ENCODE measurements around the gene RDH5.

RDH5 gene

DNA sequence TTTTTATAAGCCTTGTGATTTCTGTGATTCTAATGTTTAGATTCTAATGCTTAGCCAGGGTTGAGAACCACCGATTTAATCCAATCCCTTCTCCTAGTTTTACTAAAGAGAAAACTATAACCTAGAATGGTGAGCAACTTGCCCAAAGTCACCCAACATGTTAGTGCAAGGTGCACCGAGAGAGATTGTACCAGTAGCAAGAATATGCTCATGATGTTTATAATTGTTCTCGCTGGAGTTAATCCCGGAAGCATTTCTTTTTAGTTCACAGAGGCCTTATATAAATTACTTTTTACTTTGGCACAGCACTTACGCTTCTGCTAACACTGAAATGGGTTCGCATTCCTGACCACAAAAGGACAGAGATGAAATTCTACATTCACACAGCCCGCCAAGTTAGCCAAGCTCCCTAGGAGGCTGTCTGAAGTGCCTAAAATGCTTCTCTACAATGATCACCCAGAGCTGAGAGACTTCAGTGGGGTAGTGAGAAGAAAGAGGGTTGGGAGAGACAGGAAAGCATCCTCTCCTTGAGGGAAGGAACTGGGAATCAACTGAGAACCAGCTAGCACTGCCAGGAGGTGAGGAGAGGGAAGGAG is 4.9 kb upstream of the RDH5 start:
- no peak for DNase-seq

DNA sequence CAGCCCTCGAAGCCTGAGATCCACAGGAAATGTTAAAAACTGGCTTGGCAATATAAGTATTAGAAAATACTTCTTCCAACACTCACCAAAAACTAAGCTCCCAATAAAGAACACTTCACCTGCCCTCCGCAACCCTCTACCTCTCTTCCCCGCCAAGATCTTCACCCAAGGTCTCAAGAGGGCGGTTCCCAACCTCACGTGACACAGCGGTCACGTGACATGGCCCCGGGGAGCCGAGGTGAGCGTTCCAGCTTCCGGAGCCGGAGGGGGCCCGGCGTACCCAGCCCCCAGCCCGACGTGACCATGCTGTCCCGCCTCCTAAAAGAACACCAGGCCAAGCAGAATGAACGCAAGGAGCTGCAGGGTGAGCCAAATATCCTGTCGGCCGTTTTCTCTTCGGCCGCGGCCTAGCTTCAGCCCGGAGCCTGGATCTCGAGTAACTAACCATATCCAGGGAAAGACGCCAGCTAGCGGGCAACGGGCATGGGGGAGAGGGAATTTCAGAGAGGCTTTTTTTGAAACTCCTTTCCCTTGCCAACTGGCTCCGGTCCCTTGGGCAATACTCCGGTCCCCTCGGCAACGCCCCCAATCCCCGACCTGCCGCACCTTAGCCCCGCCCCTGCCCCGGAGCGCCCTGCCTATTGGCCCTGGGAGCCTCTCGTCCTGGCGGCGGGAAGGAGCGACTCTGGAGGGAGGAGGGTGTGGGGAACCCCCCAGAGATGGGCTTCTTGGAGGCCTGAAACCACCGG is 4.2 kb upstream of the RDH5 start, which contains the start of gene BLOC1S1:
BLOC1S1 (plus strand) TSS at position 214 of the 749 bp plus-strand sequence; CDS start at position 220, 6 bp downstream.
- DNase-seq = peak; percentile 96

DNA sequence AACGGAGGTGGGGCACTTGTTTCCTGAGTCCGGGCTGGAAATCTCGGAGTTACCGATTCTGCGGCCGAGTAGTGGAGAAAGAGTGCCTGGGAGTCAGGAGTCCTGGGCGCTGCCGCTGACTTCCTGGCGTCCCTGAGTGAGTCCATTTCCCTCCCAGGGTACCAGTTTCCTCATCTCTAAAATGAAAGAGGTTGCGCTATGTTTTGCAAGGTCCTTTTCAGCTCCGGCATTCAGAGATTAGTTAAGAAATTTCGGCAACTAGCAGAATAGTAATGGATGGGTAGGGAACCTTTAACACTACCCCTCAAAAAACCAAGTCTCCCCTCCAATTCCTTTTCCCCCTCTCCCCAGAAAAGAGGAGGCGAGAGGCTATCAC is 3.6 kb upstream of the RDH5 start:
- no peak for DNase-seq

DNA sequence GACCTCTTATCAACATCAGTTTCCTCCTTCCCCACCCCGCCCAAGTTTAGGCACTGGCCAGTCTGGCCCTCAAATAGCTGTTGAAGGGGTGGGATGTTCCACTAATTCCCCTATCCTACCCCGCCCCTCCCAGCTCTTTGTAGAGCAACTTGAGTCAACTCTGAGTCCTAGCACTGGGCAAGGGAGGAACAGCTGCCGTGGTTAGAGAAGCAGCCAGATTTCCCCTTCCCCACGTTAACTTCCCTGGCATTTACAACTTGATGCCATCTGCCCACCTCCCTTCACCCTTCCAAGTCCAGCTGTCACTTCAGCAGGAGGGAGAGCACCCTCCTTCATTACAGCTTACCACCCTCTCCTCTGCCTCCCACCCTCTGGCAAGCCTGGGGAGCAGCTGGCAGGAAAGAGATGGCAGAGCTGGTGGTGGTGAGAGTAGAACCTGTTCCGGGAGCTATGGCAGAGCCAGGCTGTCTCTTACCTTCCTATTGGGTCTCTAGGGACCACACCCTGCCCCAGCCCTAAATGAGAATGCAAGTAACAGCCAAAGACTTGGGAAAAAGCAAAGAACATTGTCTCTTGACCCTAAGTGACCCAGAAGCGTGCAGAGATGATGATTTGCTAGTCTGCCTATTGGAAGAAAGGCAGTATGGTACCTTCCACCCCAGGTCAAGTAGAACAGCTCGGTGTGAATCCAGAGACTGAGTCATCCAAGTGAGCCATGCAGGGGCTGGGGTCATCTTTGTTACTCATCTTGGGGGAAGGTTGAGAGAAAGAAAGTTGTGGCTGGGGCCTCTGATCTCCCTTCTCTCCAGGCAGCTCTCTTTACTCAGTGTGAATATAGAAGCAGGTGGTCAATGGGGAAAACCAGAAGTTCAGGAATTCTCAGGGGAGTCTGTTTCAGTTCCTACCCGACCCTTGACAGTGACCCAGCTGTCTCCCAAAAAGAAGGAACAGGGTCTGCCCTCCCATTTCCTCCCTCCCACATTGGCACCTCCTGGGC is 2.9 kb upstream of the RDH5 start:
- DNase-seq = peak; percentile 51 to 61

DNA sequence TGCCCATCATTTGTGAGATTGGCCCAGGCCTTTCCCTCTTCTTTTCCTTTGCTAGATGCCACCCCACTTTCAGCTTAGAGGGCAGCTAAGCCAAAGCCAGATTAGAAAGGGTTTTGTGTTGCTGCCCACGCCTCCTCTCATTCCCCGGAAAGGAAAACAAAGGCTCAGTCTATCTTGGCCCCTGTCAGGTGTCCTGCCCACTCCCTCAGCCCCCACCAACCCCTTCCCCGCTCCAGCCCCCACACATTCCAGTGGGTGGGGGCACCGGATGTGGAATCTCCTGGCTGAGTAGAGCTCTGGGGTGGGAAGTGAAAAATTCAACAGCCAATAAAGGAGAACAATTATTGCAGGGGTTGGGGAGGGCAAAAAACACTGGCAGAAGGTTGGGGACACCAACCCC is 2.2 kb upstream of the RDH5 start:
- DNase-seq = no peak

DNA sequence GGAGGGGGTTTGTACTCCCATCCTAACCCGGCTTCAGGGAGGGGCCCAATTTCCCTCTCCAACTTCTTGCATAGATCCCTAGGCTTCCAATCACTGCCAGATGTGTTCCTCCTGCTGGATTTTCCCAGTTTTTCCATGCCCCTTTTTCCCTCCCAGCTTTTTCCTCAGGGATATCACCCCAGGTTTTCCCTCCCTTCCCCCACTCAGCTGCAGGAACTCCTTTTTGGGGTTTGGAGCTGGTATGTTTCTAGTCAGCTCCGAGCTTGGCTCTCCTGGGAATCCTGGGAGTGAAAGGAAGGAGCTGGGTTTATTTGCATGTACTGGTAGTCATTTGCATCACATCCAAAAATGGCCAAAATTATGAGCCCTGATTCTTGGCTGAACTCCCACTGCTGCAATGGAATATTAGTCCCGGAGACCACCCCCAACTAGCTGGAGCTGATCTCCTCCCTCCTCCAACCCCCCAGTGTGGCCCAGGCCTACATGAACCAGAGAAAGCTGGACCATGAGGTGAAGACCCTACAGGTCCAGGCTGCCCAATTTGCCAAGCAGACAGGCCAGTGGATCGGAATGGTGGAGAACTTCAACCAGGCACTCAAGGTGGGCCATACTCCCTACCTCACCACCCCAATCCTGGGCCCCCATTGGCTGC is 1.4 kb upstream of the RDH5 start:
- DNase-seq = no peak

DNA sequence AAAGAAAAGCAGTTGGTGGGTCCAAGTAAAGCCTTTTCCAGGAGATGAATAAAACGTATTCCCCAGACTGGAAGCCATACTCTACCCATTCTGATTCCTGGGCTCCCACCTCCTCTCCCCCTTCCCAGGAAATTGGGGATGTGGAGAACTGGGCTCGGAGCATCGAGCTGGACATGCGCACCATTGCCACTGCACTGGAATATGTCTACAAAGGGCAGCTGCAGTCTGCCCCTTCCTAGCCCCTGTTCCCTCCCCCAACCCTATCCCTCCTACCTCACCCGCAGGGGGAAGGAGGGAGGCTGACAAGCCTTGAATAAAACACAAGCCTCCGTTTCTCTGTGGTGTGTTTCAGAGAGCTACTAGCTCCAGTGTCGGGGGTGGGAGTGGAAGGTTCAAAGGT is 822 bp upstream of the RDH5 start:
- DNase-seq = no peak

DNA sequence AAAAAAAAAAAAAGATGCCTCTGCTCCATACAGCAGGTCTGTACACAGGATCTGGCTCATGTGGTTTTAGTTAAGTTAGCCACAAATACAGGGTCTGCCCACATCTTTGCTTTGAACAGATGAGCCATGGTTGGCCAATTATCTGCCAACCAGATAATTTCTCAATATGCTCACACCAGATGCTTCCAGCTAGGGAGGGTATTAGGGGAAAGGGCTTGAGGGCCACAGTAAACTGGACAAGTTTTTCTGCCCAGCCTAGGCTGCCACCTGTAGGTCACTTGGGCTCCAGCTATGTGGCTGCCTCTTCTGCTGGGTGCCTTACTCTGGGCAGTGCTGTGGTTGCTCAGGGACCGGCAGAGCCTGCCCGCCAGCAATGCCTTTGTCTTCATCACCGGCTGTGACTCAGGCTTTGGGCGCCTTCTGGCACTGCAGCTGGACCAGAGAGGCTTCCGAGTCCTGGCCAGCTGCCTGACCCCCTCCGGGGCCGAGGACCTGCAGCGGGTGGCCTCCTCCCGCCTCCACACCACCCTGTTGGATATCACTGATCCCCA is 776 bp downstream of the RDH5 start:
- no peak for DNase-seq

DNA sequence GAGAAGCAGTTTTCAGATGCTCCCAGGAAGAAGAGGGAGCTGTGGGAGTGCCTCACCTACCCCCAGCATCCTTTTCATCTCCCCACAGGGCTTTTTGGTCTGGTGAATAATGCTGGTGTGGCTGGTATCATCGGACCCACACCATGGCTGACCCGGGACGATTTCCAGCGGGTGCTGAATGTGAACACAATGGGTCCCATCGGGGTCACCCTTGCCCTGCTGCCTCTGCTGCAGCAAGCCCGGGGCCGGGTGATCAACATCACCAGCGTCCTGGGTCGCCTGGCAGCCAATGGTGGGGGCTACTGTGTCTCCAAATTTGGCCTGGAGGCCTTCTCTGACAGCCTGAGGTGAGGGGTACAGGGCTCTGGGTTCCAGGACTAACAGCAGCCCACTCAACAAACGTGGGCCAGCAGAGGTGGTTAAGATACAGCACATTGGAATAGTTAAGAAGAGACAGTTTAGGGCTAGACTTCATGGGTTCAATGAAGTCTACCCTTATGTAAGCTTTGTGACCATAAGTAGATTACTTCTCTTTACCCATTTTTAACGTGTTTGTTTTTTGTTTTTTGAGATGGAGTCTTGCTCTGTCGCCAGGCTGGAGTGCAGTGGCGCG is 1.5 kb downstream of the RDH5 start:
- no peak for DNase-seq

DNA sequence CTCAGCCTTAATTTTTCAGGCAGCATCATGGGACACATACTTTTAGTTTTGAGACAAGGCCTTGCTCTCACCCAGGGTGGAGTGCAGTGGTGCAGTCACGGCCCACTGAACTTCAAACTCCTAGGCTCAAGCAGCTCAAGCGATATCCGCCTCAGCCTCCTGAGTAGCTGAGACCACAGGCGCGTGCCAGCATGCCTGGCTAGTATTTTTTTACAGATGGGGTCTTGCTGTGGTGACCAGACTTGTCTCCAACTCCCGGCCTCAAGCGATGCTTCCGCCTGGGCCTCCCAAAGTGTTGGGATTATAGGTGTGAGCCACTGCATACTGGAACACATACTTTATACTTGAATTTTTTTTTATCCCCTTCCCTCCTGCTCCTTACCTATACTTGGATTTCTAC is 2.8 kb downstream of the RDH5 start:
- no peak for DNase-seq

DNA sequence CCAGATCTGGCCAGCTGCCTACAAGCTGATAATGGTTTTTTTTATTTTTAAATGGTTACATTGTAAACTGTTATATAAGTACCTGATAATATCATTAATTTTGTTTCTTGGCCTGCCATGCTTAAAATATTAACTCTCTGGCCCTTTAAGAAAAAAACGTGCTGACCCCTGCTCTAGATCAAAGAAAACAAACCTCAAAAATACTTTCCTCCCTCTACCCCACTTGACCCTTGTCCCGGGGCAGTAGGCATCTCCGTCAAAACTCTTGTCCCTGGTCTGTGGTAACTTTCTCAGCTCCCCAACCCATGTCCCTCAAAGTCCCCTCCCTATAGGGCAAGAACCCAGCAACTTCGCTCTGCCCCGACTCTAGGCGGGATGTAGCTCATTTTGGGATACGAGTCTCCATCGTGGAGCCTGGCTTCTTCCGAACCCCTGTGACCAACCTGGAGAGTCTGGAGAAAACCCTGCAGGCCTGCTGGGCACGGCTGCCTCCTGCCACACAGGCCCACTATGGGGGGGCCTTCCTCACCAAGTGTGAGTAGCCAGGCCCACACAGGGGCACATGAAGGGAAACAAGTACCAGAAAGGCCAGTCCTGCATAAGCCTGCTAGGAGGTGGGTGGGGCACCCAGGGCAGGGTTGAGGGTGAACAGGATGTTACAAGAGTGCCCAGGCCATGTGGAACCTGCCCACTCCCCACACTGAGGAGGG is 3.5 kb downstream of the RDH5 start:
- DNase-seq = no peak

DNA sequence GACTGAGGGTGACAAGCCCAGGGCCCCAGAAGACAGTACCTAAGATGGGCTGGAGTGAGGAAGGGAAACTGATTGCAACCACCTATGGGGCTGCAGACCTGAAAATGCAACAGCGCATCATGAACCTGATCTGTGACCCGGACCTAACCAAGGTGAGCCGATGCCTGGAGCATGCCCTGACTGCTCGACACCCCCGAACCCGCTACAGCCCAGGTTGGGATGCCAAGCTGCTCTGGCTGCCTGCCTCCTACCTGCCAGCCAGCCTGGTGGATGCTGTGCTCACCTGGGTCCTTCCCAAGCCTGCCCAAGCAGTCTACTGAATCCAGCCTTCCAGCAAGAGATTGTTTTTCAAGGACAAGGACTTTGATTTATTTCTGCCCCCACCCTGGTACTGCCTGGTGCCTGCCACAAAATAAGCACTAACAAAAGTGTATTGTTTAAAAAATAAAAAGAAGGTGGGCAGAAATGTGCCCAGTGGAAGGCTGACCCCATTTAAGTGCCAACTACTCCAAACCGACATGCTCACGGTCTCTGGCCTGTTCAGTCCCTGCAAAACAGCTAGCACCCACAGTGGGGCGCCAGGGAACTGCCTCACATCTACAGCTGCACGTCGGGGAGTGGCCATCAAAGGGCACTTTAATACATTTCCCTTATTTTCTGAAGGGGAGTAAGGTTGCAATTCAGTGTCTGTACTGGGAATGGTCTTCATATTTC is 4.2 kb downstream of the RDH5 start:
- peak; percentile 79 to 80 for DNase-seq

DNA sequence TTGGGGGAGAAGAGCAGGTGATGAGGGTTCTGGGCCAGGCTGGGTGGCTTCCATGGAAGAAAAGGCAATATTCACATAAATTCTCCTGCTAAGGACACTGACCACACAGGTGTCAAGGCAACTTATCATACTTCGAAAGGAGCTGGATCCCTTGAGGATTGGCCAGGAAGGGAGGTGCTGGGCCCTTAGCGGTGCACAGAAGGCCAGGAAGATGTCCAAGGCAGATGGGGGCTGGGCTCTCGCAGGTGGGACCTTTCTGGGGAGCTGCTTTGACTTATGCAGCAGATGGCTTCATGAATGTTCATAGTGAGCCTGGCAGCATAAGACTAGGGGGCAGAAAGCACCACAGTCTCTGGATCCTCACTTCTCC is 4.7 kb downstream of the RDH5 start:
- no peak for DNase-seq

DNA sequence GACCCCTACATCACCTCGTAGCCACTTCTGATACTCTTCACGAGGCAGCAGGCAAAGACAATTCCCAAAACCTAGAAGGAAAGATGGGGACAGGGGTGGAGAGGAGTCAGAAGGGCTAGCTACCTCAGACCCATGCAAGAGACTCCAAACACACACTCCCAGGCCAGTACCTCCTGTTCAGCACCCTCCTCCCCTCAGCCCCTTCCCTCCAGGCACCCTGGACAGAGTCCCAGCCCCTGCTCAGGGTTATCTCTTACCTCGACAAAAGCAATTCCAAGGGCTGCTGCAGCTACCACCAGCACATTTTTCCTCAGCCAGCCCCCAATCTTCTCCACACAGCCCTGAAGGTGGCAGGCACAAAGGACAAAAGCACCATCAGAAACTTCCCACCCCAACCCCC is 5.4 kb downstream of the RDH5 start:
- no peak for DNase-seq

DNA sequence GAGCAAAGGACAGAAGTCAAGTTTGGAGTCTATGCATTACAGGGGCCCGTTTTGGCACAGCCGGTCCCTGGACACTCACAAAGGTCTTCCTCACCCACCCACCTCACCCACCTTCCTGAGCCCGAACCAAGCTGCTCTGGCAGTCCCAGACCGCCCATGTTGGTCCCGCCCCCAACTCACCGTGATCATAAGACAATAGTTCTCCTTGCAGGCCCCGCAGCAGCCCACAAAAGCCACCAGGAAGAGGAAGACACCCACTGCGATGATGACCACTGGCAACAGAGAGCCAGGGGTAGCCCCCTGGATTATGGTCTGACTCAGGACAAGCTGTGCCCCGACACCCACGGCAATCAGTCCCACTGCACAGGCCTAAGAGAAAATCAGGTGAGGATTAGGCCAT is 6.8 kb downstream of the RDH5 start:
- DNase-seq = no peak

DNA sequence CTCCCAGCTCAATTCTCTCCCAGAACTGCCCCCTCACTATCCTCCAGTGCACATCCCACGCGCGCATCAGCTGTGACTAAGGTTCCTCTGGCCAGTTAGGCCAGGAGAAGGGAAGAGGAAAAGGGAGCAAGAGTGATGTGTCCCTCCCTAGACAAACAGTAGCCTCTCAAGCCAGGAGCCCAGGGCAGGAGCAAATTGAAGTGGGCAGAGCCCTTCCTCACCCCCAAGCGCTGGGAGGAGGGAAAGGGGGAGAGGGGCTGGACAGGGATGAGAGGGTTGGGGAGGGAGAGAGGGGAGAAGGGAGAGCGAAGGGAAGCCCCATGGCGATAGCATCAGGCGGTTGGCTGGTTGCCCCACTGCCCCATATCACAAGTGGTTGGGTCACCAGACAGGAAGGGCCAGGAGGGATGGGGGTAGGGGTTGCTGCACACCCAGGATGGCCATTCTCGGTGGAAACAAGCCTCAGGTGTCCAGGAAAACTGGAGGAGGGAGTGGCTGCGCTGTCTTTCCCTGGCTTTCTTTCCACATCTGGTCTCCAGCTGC is 7.5 kb downstream of the RDH5 start:
- no peak for DNase-seq

DNA sequence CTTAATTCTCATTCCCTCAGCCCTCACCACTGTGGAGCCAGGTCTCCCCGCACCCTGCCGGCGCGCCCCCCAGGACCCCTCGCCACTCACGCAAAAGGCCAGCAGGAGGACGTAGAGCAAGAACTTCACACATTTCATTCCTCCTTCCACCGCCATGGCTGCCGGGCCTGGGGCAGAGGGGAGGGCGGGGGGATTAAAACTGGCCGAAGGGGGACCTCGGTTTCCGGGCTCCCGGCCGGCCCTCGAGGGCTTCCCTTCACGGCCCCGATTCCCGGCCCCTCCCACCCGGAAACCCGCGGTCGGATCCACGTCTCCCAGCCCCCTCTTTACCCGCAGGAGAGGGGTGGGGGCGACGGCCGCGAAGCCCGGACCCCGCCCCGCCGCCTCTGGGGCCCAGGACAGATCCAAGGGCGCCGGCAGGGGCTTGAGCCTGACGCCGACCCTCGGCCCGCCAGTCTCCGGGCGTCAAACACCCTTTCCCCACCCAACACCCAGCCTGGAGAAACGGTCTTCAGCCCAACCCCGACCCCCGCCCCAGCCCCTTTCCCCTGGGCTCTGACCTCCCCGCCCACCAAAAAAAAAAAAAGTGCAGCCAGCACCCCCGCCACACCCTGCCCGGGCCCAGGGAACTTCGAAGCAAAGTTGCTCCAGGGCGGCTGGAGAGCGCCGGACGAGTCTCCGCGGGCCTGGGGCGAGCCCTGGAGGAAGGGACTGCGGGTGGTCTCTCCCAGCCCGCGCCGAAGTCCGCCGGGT is 8.2 kb downstream of the RDH5 start:
- peak in 1 of 2 experiments; percentile 52 for DNase-seq

DNA sequence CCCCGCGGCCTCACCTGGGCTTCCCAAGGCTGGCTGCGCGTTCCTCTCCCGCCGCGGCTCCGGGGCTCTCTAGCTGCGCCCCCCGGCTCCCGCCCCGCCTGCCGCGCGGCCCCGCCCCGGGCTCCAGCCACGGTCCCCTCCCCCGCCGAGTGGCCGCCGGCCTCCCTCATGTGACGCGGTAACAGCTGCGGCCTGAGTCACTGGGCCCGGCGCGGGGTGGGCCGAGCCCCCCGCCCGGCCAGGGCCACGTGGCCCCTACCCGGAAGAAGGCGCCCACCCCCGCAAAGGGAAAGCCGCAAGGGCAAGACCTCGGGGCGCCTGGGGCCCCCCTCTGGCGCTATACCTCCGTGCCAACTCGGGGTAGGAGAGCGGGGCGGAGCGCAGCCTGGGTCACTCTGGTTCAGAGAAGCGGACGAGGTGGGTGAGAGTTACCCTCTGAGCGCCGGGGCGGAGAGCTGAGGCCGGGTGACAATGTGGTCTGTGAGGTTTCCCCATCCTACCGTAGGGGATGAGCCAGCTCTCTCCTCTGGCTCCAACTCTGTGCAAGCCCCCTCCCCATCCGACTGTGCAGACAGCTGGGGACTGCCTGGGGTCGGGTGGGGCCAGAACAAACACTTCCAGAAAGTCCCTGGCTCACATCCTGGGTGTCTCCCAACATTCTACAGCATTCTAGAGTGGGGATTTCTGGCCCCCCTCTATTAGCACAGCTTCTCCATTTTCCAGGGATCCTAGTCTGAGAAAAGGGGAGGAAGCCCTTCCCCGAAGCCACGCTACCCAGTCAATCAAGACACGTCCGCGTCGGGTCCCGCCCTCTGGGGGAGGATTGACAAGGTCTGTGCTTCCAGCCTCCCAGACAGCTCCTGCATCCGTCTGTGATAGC is 9.0 kb downstream of the RDH5 start, which contains the start of gene CD63:
CD63 (minus strand) TSS at position 71 of the 880 bp plus-strand sequence. CDS start 668 bp downstream, outside the sequence.
- peak; percentile 85 to 89 for DNase-seq

Data from activated T-cell treated with anti-CD3 and anti-CD28 coated beads, Interleukin-2, amount 50 U/mL, for 48 hours (primary cell).